Skeletal muscle satellite cell (primary cell): ENCODE measurements around the gene BCDIN3D. TPM values are rescaled to one million over a fixed set of nuclear protein-coding genes. Genes with fewer than 3 reads are reported as not detected.

Experiments
- H3K27me3 ChIP-seq: 2 replicates; pipeline ENCODE4 v1.7.0; 2013; ENCODE audit warnings: low read length; ENCODE audit not compliant: control insufficient read depth, insufficient read depth
- H3K36me3 ChIP-seq: 2 replicates; pipeline ENCODE4 v1.7.0; 2013; ENCODE audit warnings: mild to moderate bottlenecking, control low read depth, low read length; ENCODE audit not compliant: insufficient read depth
- H3K4me1 ChIP-seq: 2 replicates; pipeline ENCODE4 v1.7.0; 2013; ENCODE audit warnings: low read length; ENCODE audit not compliant: control insufficient read depth, insufficient read depth
- H3K4me2 ChIP-seq: 2 replicates; pipeline ENCODE4 v1.7.0; 2013; ENCODE audit warnings: mild to moderate bottlenecking, low read length
- H3K4me3 ChIP-seq: 2 replicates; pipeline ENCODE4 v1.7.0; 2013; ENCODE audit warnings: low read length
- H3K9ac ChIP-seq: 2 replicates; pipeline ENCODE4 v1.7.0; 2013; ENCODE audit warnings: mild to moderate bottlenecking, low read depth, low read length, moderate library complexity
- H3K9me3 ChIP-seq: replicated peaks from 2 replicates; pipeline ENCODE4 v1.7.0; 2013; ENCODE audit warnings: mild to moderate bottlenecking, control low read depth, low read length
- total RNA-seq: library from RNA; depleted of rRNA; stranded (reverse); fragments of >200 nt; gene quantifications from 2 replicates; pipeline ENCODE4 v1.2.3, GENCODE V29; 2012; rRNA removed

Gene BCDIN3D
- total RNA-seq, result 3.0 and 4.4 TPM in 2 replicates

- H3K36me3 ChIP-seq, result no peaks in the 10 kb centered on the region
- peak within 1 kb of the TSS; percentile 88 for H3K9ac ChIP-seq
- H3K27me3 ChIP-seq, result peaks cover 7% of the 10 kb centered on the region
- H3K4me3 ChIP-seq, result peak within 1 kb of the TSS; percentile 75
- H3K9me3 ChIP-seq, result no peaks in the 10 kb centered on the region
- peaks cover 12% of the 10 kb centered on the region for H3K4me1 ChIP-seq
- peak within 1 kb of the TSS; percentile 81 for H3K4me2 ChIP-seq
Observed at GRCh38 chr12:49842519-49843352, at the start of gene BCDIN3D. BCDIN3D (minus strand) TSS chr12:49843106; CDS start chr12:49843087, 19 bp downstream.

GRCh38 chr12:49892084-49892731 is 49.3 kb upstream of the BCDIN3D start:
- H3K9ac ChIP-seq, result no peak overlapping the region
- no peaks in the 10 kb centered on the region for H3K36me3 ChIP-seq
- H3K9me3 ChIP-seq, result no peaks in the 10 kb centered on the region
- peaks cover 56% of the 10 kb centered on the region for H3K27me3 ChIP-seq
- H3K4me2 ChIP-seq, result no peak overlapping the region
- no peaks in the 10 kb centered on the region for H3K4me1 ChIP-seq
- no peak overlapping the region for H3K4me3 ChIP-seq

- Histone ChIP-seq H3K36me3 (no peaks in the 10 kb centered on the region), H3K4me1 (no peaks in the 10 kb centered on the region), H3K4me2 (no peak overlapping the region), H3K9me3 (no peaks in the 10 kb centered on the region), H3K4me3 (no peak overlapping the region), H3K27me3 (peaks cover 57% of the 10 kb centered on the region), H3K9ac (no peak overlapping the region)
Observed at GRCh38 chr12:49891476-49891875, 48.6 kb upstream of the BCDIN3D start.

- no peaks in the 10 kb centered on the region for H3K4me1 ChIP-seq
- no peak overlapping the region for H3K4me2 ChIP-seq
- no peaks in the 10 kb centered on the region for H3K36me3 ChIP-seq
- H3K9ac ChIP-seq, result no peak overlapping the region
- peaks cover 56% of the 10 kb centered on the region for H3K27me3 ChIP-seq
- H3K4me3 ChIP-seq, result no peak overlapping the region
- H3K9me3 ChIP-seq, result no peaks in the 10 kb centered on the region
Observed at GRCh38 chr12:49891012-49891411, 48.1 kb upstream of the BCDIN3D start.

GRCh38 chr12:49890096-49890461 is 47.2 kb upstream of the BCDIN3D start:
- Histone ChIP-seq H3K4me1 (no peaks in the 10 kb centered on the region), H3K4me3 (no peak overlapping the region), H3K9me3 (no peaks in the 10 kb centered on the region), H3K9ac (no peak overlapping the region), H3K4me2 (no peak overlapping the region), H3K27me3 (peaks cover 63% of the 10 kb centered on the region), H3K36me3 (no peaks in the 10 kb centered on the region)

- Histone ChIP-seq H3K9me3 (no peaks in the 10 kb centered on the region), H3K9ac (no peak overlapping the region), H3K27me3 (peaks cover 67% of the 10 kb centered on the region), H3K4me2 (no peak overlapping the region), H3K36me3 (no peaks in the 10 kb centered on the region), H3K4me1 (no peaks in the 10 kb centered on the region), H3K4me3 (no peak overlapping the region)
Observed at GRCh38 chr12:49889361-49890095, 46.6 kb upstream of the BCDIN3D start.

- peaks cover 70% of the 10 kb centered on the region for H3K27me3 ChIP-seq
- H3K36me3 ChIP-seq, result no peaks in the 10 kb centered on the region
- H3K9ac ChIP-seq, result no peak overlapping the region
- no peaks in the 10 kb centered on the region for H3K4me1 ChIP-seq
- H3K4me2 ChIP-seq, result no peak overlapping the region
- H3K4me3 ChIP-seq, result no peak overlapping the region
- H3K9me3 ChIP-seq, result no peaks in the 10 kb centered on the region
Observed at GRCh38 chr12:49888461-49889151, 45.7 kb upstream of the BCDIN3D start.

GRCh38 chr12:49887536-49888401 is 44.9 kb upstream of the BCDIN3D start:
- Histone ChIP-seq H3K9ac (no peak overlapping the region), H3K9me3 (no peaks in the 10 kb centered on the region), H3K4me3 (no peak overlapping the region), H3K36me3 (no peaks in the 10 kb centered on the region), H3K4me1 (no peaks in the 10 kb centered on the region), H3K4me2 (no peak overlapping the region), H3K27me3 (peaks cover 70% of the 10 kb centered on the region)

- Histone ChIP-seq H3K27me3 (peaks cover 65% of the 10 kb centered on the region), H3K4me2 (no peak overlapping the region), H3K9ac (no peak overlapping the region), H3K9me3 (no peaks in the 10 kb centered on the region), H3K36me3 (no peaks in the 10 kb centered on the region), H3K4me1 (no peaks in the 10 kb centered on the region), H3K4me3 (no peak overlapping the region)
Observed at GRCh38 chr12:49887091-49887490, 44.2 kb upstream of the BCDIN3D start.

- Histone ChIP-seq H3K4me2 (no peak overlapping the region), H3K9me3 (no peaks in the 10 kb centered on the region), H3K27me3 (peaks cover 54% of the 10 kb centered on the region), H3K4me1 (no peaks in the 10 kb centered on the region), H3K4me3 (no peak overlapping the region), H3K9ac (no peak overlapping the region), H3K36me3 (no peaks in the 10 kb centered on the region)
Observed at GRCh38 chr12:49885663-49886461, 43.0 kb upstream of the BCDIN3D start.
